ENCODE data around the gene SCAI. TPM values are rescaled to one million over a fixed set of nuclear protein-coding genes. Genes with fewer than 3 reads are reported as not detected.
"Not testable (repeated sequence)": the region's sequence is repeated elsewhere in the genome, so short reads cannot be mapped to it uniquely, and the experiment has no call there.

Gene SCAI
- total RNA-seq, 1 experiment from 2014 or later = 15.5 TPM

- Mint-ChIP-seq H3K36me3 (ENCODE audit: insufficient read depth in 1 of 3, low read depth in 3 of 3) (peaks cover 30 to 42% (median 33%) of the 10 kb centered on the region in 3 experiments), H3K4me3 (no peak overlapping the region), H3K27me3 (ENCODE audit: low read depth) (no peaks in the 10 kb centered on the region), H3K9me3 (peaks cover 26 to 30% of the 10 kb centered on the region in 2 experiments), H3K27ac (no peak overlapping the region), H3K4me1 (peaks cover 3 to 7% of the 10 kb centered on the region in 2 experiments; a peak in 3 of 4 replicates)
- no peak for TF ChIP-seq CTCF (conservative IDR thresholded peaks at IDR 0.05)
- Histone ChIP-seq H3K23me2 (ENCODE audit: insufficient read length, low read depth, low read length, poor library complexity, severe bottlenecking) (no peaks in the 10 kb centered on the region), H3K23ac (ENCODE audit: insufficient read length, low read depth, low read length) (no peak overlapping the region), H3K14ac (ENCODE audit: insufficient read depth, low read length) (no peak overlapping the region), H2BK12ac (ENCODE audit: insufficient read length, low read depth, low read length) (no peak overlapping the region), H2AK5ac (ENCODE audit: insufficient read length, low read length) (no peak overlapping the region), H4K8ac (replicated peaks; ENCODE audit: insufficient read length, low read depth, low read length) (no peak overlapping the region), H3K4ac (ENCODE audit: low read depth, low read length) (no peak overlapping the region), H3K4me1 (ENCODE audit: insufficient read depth, low read length) (no peaks in the 10 kb centered on the region), H3K9ac (ENCODE audit: extremely low read depth, insufficient read length, low read length) (no peak overlapping the region), H2BK120ac (ENCODE audit: low read depth, low read length, poor library complexity, severe bottlenecking) (no peak overlapping the region), H4K91ac (ENCODE audit: insufficient read length, low read depth, low read length) (no peak overlapping the region), H3K56ac (ENCODE audit: insufficient read length, low read depth, low read length) (no peak overlapping the region), H3K4me2 (ENCODE audit: insufficient read depth, insufficient read length, low read length) (no peak overlapping the region), H3T11ph (ENCODE audit: low read length) (no peak overlapping the region), H2AFZ (ENCODE audit: low read length) (no peak overlapping the region), H3K18ac (ENCODE audit: insufficient read length, low read depth, low read length) (no peak overlapping the region), H3K27me3 (ENCODE audit: insufficient read depth, low read length) (no peaks in the 10 kb centered on the region), H2BK20ac (ENCODE audit: low read depth, low read length, poor library complexity, severe bottlenecking) (no peak overlapping the region), H4K5ac (ENCODE audit: insufficient read length, low read depth, low read length) (no peak overlapping the region), H3K9me3 (ENCODE audit: control insufficient read depth, low read depth, low read length) (peaks cover 14% of the 10 kb centered on the region), H2BK15ac (ENCODE audit: low read depth, low read length) (no peak overlapping the region), H2BK5ac (ENCODE audit: insufficient read length, low read length) (no peak overlapping the region), H3K79me2 (ENCODE audit: insufficient read depth, low read length) (no peaks in the 10 kb centered on the region), H4K20me1 (ENCODE audit: control insufficient read depth, insufficient read depth, insufficient read length) (no peaks in the 10 kb centered on the region), H3K79me1 (ENCODE audit: insufficient read depth, low read depth, low read length, poor library complexity, severe bottlenecking) (no peaks in the 10 kb centered on the region), H3K27ac (ENCODE audit: insufficient read length, low read depth, low read length) (no peak overlapping the region)
- DNase-seq = no peak
- whole genome bisulfite sequencing (ENCODE audit: extremely low coverage, insufficient read length, low lambda C conversion rate) = no CpG with 5 or more reads among the region's 6 CpGs
Measured at GRCh38 chr9:125085703-125086477, 57.4 kb downstream of the SCAI start.

- not testable (repeated sequence) for H3K27ac ChIP-seq (ENCODE audit: insufficient read length, low read depth, low read length); H2AFZ ChIP-seq (ENCODE audit: low read length); DNase-seq; H4K91ac ChIP-seq (ENCODE audit: insufficient read length, low read depth, low read length); H3K27me3 Mint-ChIP-seq (ENCODE audit: low read depth); H4K8ac ChIP-seq (replicated peaks; ENCODE audit: insufficient read length, low read depth, low read length); H3K14ac ChIP-seq (ENCODE audit: insufficient read depth, low read length); H3K79me2 ChIP-seq (ENCODE audit: insufficient read depth, low read length); H2BK15ac ChIP-seq (ENCODE audit: low read depth, low read length); H2AK5ac ChIP-seq (ENCODE audit: insufficient read length, low read length); H4K20me1 ChIP-seq (ENCODE audit: control insufficient read depth, insufficient read depth, insufficient read length); H3K27ac Mint-ChIP-seq; H4K5ac ChIP-seq (ENCODE audit: insufficient read length, low read depth, low read length); H3T11ph ChIP-seq (ENCODE audit: low read length); H2BK5ac ChIP-seq (ENCODE audit: insufficient read length, low read length); H2BK120ac ChIP-seq (ENCODE audit: low read depth, low read length, poor library complexity, severe bottlenecking); H2BK12ac ChIP-seq (ENCODE audit: insufficient read length, low read depth, low read length); H3K18ac ChIP-seq (ENCODE audit: insufficient read length, low read depth, low read length); H3K4me1 Mint-ChIP-seq; H3K56ac ChIP-seq (ENCODE audit: insufficient read length, low read depth, low read length); H3K4ac ChIP-seq (ENCODE audit: low read depth, low read length); H3K79me1 ChIP-seq (ENCODE audit: insufficient read depth, low read depth, low read length, poor library complexity, severe bottlenecking); H3K27me3 ChIP-seq (ENCODE audit: insufficient read depth, low read length); H3K9ac ChIP-seq (ENCODE audit: extremely low read depth, insufficient read length, low read length); H3K4me1 ChIP-seq (ENCODE audit: insufficient read depth, low read length); H3K23me2 ChIP-seq (ENCODE audit: insufficient read length, low read depth, low read length, poor library complexity, severe bottlenecking); H2BK20ac ChIP-seq (ENCODE audit: low read depth, low read length, poor library complexity, severe bottlenecking); H3K4me2 ChIP-seq (ENCODE audit: insufficient read depth, insufficient read length, low read length); H3K4me3 Mint-ChIP-seq; H3K23ac ChIP-seq (ENCODE audit: insufficient read length, low read depth, low read length)
- peaks cover 28 to 33% of the 10 kb centered on the region in 2 experiments for H3K9me3 Mint-ChIP-seq
- H3K9me3 ChIP-seq (ENCODE audit: control insufficient read depth, low read depth, low read length) = peaks cover 14% of the 10 kb centered on the region
- peaks cover 31 to 44% (median 36%) of the 10 kb centered on the region in 3 experiments for H3K36me3 Mint-ChIP-seq (ENCODE audit: insufficient read depth in 1 of 3, low read depth in 3 of 3)
- WGBS (ENCODE audit: extremely low coverage, insufficient read length, low lambda C conversion rate) = no CpG with 5 or more reads among the region's 6 CpGs
Measured at GRCh38 chr9:125082197-125082596, 61.1 kb downstream of the SCAI start.

All from H9 (cell line).